Fibroblast of skin of scalp (primary cell): ENCODE measurements around the gene TSACC. TPM values are rescaled to one million over a fixed set of nuclear protein-coding genes. Genes with fewer than 3 reads are reported as not detected.
"Not testable (repeated sequence)": the region's sequence is repeated elsewhere in the genome, so short reads cannot be mapped to it uniquely, and the experiment has no call there.

Source experiments
- DNase-seq: peaks from one replicate; pipeline ENCODE4 v3.0.0-alpha.2; 2013
- polyA plus RNA-seq, 2 experiments: library from polyadenylated mRNA; unstranded; fragments of 120-200 nt; gene quantifications; one replicate each; pipeline ENCODE4 v1.2.1, GENCODE V29; 2013; ENCODE audit not compliant: insufficient read length in 2 of 2

Gene TSACC
- polyA plus RNA-seq (2013, experiment 1 of 2; ENCODE audit: insufficient read length), result 0.70 TPM
- 0.64 TPM for polyA plus RNA-seq (2013, experiment 2 of 2; ENCODE audit: insufficient read length)

- DNase-seq, result peak; percentile 100
Observed at GRCh38 chr1:156338180-156338976, at the start of gene TSACC, which contains the start of gene CCT3. TSACC (plus strand) TSS chr1:156338526; CDS start chr1:156339758, 1,232 bp downstream. CCT3 (minus strand) TSS chr1:156338292; CDS start chr1:156338184, 108 bp downstream.

- DNase-seq, result no peak
Observed at GRCh38 chr1:156289857-156290256, 48.5 kb upstream of the TSACC start.

GRCh38 chr1:156291226-156292061 is 46.9 kb upstream of the TSACC start:
- DNase-seq, result peak; percentile 83

GRCh38 chr1:156293098-156293434 is 45.3 kb upstream of the TSACC start:
- no peak for DNase-seq

DNA sequence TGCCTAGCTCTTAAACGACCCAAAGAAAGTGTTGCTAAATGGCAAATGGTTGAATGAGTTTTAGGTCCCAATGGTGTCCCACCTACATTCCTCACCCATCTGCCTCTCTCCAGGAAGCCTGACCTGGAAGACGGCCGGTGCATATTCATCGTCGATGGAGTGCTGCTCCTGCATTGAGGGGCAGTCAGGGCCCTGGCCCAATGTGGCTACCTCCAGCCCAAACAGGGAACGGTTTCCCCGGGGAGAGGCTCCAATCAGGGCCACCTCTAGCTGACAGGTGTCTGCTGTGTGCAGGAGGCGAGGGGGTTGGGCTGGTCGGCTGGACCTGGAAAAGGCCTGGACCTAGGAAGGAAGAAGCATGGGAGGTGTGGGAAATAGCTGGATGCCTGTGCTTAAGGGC is 44.4 kb upstream of the TSACC start:
- no peak for DNase-seq

DNA sequence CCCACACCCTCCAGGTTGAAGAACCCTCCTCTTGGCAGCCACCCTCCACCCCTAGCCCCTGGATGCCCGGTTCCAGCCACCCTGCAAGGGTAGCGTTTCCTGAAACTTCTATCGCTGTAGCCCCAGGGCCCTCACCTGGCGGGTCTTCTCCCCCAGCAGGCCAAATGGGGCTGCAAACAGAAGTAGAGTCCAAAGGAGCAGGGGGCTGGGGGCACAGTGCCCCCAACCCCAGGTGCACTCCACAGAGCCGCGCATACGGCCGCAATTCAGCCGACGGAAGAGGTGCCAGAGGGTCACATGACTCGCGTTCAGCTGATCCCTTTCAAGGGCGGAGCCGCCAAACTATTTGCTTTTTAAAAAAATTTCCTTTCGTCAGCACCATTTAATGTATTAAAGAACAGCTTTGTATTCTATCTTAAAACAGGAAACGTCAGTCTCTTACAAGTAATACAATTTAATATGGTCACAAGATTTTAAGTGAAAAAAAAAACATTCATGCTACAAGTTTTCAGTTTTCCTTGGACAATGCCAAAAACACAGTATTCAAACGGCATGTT is 42.9 kb upstream of the TSACC start, which contains the start of gene GLMP:
Gene GLMP, minus strand, starts transcription at position 289 of the 557 bp plus-strand sequence. Its CDS starts 34 bp downstream, at position 255.
- peak; percentile 71 for DNase-seq

- DNase-seq, result no peak
Observed at GRCh38 chr1:156298852-156299357, 39.4 kb upstream of the TSACC start, which contains the start of gene VHLL. VHLL (minus strand) TSS chr1:156299307; CDS start chr1:156299189, 118 bp downstream.

DNA sequence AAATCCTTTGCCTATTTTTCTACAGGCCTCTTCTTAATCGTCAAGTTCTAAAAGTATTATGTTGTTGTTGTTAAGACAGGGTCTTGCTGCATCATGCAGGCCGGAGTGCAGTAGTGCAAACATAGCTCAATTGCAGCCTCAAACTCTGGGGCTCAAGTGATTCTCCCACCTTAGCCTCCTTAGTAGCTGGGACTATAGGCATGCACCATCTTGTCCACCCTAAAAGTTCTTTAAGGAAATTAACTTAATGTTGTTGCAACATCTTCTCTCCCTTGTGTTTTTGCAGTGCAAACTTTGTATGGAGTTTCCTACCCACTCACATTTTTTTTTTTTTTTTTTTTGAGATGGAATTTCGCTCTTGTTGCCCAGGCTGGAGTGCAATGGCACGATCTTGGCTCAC is 35.1 kb upstream of the TSACC start:
- DNase-seq, result no peak

DNA sequence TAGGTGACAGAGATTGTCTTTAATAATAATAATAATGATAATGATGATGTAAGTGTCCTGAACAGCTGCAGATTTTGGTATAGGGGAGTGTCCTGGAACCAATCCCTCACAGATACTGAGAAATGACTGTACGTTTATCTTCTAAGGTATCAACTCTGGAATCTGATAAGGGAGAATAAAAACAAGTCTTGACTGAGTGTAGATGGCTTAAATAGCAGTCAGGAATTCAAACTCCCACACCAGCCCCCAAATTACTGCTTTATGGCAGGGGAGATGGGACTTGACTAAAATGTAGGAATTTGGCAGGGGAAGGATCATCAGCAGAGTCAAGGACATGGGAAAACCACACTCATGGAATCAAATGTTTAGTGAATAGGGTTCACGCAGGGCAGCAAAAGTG is 33.1 kb upstream of the TSACC start:
- DNase-seq, result no peak

DNA sequence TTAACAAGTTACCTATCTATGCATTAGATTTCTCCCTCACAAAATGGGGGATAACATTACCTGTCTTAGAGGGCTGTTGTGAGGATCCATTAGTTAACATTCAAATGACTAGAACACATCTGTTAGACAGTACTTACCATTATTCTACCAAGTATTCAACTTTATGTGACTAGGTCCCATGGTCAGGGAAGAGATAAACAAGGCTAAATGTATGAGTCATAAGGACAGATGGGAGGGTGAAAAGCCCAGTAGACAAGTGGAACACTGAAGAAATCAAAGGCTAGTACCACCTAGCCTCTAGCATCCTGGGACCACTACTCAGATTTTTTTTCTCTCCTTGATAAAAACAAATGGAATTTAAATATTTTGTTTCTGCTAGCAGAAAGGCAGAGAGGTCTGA is 30.2 kb upstream of the TSACC start:
- DNase-seq, result no peak

- DNase-seq, result no peak
Observed at GRCh38 chr1:156310962-156311361, 27.4 kb upstream of the TSACC start.

DNA sequence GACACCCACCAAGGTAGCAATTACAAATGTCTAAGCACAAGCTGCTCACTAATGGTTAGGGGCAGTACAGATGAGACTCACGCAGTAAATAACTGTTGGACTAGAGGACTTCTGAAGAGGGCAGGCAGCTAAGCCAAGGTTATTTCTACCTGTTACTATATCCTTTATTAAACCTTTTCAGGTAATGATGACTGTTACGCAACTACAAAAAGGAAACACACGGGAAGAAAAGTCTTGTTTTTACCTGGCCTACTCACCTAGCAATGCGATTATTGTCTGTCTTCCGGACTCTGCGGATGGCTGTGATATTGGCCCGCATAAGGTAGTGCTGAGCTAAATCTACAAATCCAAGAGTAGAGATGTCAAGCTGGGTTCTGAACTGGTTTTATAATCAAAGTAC is 21.4 kb upstream of the TSACC start:
- no peak for DNase-seq

- DNase-seq, result peak; percentile 36
Observed at GRCh38 chr1:156319664-156320063, 18.7 kb upstream of the TSACC start.

GRCh38 chr1:156320560-156320959 is 17.8 kb upstream of the TSACC start:
- no peak for DNase-seq

GRCh38 chr1:156323179-156323578 is 15.1 kb upstream of the TSACC start:
- DNase-seq, result not testable (repeated sequence)

- DNase-seq, result no peak
Observed at GRCh38 chr1:156336242-156336641, 2.1 kb upstream of the TSACC start.

DNA sequence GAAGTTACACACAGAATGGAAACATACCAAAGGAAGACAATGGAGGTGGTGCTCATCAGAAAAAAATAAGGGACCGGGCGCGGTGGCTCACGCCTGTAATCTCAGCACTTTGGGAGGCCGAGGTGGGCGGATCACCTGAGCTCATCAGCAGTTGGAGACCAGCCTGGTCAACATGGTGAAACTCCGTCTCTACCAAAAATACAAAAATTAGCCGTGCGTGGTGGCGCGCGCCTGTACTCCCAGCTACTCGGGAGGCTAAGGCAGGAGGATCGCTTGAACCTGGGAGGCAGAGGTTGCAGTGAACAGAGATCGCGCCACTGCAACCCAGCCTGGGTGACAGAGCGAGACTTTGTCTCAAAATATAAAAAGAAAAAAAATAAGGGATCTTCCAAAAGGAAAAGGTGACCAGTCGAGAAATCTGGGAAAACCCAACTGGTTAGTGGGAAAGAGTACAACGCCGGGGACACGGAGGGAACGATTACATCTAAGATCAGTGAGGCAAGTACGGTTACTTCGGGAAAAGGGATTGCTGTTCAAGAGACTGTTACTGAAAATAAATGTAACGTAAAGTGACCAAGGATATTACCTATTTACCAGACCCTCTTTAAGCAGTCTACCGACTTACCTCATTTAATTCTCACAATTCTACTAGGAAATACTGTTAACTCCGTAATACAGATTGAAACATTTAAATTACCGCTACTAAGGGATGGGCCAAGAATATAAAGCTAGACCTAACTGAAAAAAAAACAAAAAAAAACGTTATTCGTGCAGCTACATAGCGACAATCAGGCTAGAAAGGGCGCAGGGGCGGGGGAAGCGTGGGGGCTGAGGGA is 1.1 kb upstream of the TSACC start:
- no peak for DNase-seq

DNA sequence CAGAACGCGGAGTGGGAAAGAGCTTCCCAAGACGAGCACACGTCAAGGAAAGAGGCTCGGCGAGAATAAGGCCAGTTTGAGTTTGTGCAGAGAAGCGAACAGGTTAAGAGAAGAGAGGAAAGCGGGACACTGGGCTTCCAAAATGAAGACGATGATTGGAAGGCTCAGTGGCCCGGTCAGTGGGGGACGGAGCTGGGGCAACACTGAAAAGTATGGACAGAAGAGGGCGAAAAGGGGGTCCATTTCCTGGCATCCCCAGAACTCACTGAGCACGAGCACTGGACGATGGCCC is 492 bp upstream of the TSACC start:
- DNase-seq, result no peak

DNA sequence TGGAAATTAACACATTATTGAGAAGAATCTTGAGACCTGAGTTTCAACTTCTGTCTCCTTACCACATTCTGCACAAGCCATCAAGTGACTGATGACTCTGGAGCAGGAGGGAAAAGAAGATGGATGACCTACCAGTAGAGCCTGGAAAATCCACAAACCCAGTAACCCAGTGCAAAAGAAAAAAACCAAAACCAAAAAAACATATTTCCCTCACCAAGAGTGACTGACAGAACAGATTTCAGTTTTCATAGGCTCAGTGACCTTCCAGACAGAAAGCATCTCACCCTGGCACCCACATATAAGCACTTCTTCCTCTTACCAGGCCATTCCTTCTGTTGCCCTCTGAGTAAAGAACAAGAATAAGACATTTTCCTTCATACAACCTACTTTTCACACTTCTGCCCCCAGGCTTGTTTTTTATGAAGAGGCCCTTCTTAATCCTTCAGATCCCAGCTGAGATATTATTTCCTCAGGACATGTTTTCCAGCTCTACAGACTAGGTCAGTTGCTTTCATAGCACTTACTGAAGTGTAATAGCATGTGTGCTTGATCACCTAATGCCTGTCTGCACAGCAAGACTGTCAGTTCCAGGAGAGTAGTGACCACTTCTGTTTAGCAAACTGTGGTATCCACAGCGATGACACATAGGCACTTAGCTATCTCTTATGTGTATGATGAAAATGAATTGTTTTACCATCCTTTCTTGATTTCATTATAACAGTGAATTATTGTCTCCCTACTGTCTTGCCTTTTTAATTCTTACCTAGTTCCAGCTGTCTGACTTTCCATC is 4.0 kb downstream of the TSACC start:
- DNase-seq, result no peak

GRCh38 chr1:156344409-156344808 is 6.1 kb downstream of the TSACC start:
- no peak for DNase-seq

- DNase-seq, result not testable (repeated sequence)
Observed at GRCh38 chr1:156346035-156346434, 7.7 kb downstream of the TSACC start.
